IPS-NIHi7 (cell line): Measurements from ENCODE around the gene STAB1.
A peak's percentile ranks its signal among the peaks of the same experiment; 100 is the strongest.
"Not testable (repeated sequence)": the region's sequence is repeated elsewhere in the genome, so short reads cannot be mapped to it uniquely, and the experiment has no call there.

ENCODE experiments used
- DNase-seq: peaks from one replicate; pipeline ENCODE4 v3.0.0; 2012; ENCODE audit warnings: mixed read lengths; ENCODE audit errors: extremely low spot score

Gene STAB1

GRCh38 chr3:52522651-52523251 is 27.6 kb downstream of the STAB1 start:
- DNase-seq = no peak

GRCh38 chr3:52523386-52524257 is 28.5 kb downstream of the STAB1 start:
- no peak for DNase-seq

GRCh38 chr3:52524258-52524751 is 29.2 kb downstream of the STAB1 start:
- no peak for DNase-seq

- DNase-seq = no peak
Measured at GRCh38 chr3:52524752-52525679, 29.9 kb downstream of the STAB1 start.

- no peak for DNase-seq
Measured at GRCh38 chr3:52525680-52526561, 30.8 kb downstream of the STAB1 start.

GRCh38 chr3:52526671-52527038 is 31.5 kb downstream of the STAB1 start:
- DNase-seq = not testable (repeated sequence)

- no peak for DNase-seq
Measured at GRCh38 chr3:52527039-52527731, 32.0 kb downstream of the STAB1 start.

GRCh38 chr3:52527732-52528585 is 32.8 kb downstream of the STAB1 start:
- DNase-seq = no peak

- DNase-seq = no peak
Measured at GRCh38 chr3:52528586-52529375, 33.6 kb downstream of the STAB1 start.

GRCh38 chr3:52529376-52530333 is 34.5 kb downstream of the STAB1 start:
- DNase-seq = no peak

GRCh38 chr3:52530918-52531826 is 36.0 kb downstream of the STAB1 start:
- DNase-seq = no peak

- no peak for DNase-seq
Measured at GRCh38 chr3:52531860-52532516, 36.9 kb downstream of the STAB1 start.

- DNase-seq = no peak
Measured at GRCh38 chr3:52532517-52532837, 37.3 kb downstream of the STAB1 start.

GRCh38 chr3:52532838-52533622 is 37.9 kb downstream of the STAB1 start:
- DNase-seq = peak; percentile 50

GRCh38 chr3:52533623-52534280 is 38.6 kb downstream of the STAB1 start, which contains the start of gene NT5DC2:
TSS of gene NT5DC2 (minus strand) at chr3:52533857. CDS start at chr3:52533737, 120 bp downstream.
- DNase-seq = peak; percentile 92
